Activated B cell treated with CpG ODN at 0.5 μM for 24 hours (primary cell): ENCODE measurements around the gene TPRA1. TPM values are rescaled to one million over a fixed set of nuclear protein-coding genes. Genes with fewer than 3 reads are reported as not detected.

Source experiments
- ATAC-seq: fragments of 200-7000 bp; cut with Tn5 transposase; one replicate; pipeline ENCODE4 v1.10.0; 2021; ENCODE audit warnings: low read depth, mild to moderate bottlenecking, moderate library complexity
- CTCF ChIA-PET: fragments of 350-600 bp; sonication (Branson Sonifier 250); formaldehyde crosslinking; loops from one replicate; lab custom pipeline; 2021; ENCODE audit warnings: antibody characterized with exemption; lab: Charles Lee
- POLR2A ChIA-PET: fragments of 350-600 bp; sonication (Branson Sonifier 250); formaldehyde crosslinking; loops from one replicate; lab custom pipeline; 2021; ENCODE audit warnings: antibody characterized with exemption; lab: Charles Lee
- DNase-seq: peaks from one replicate; pipeline ENCODE4 v3.0.0; 2022
- H3K27ac Mint-ChIP-seq: one replicate; pipeline ENCODE4 v1.8.0; 2020; ENCODE audit warnings: mixed read lengths
- H3K27me3 Mint-ChIP-seq: one replicate; pipeline ENCODE4 v1.8.0; 2021; ENCODE audit warnings: mixed read lengths
- H3K36me3 Mint-ChIP-seq: one replicate; pipeline ENCODE4 v1.8.0; 2021; ENCODE audit warnings: low read depth, mixed read lengths
- H3K4me1 Mint-ChIP-seq: one replicate; pipeline ENCODE4 v1.8.0; 2021; ENCODE audit warnings: mixed read lengths
- H3K4me3 Mint-ChIP-seq: one replicate; pipeline ENCODE4 v1.8.0; 2020; ENCODE audit warnings: mild to moderate bottlenecking, mixed read lengths
- H3K9me3 Mint-ChIP-seq: one replicate; pipeline ENCODE4 v1.8.0; 2020; ENCODE audit warnings: mixed read lengths
- intact Hi-C: fragments of 100-400 bp; cut with micrococcal nuclease; formaldehyde crosslinking; loops from one replicate; pipeline ENCODE4 v1.15.1; 2024
- total RNA-seq: library from RNA; stranded (reverse); gene quantifications from 2 replicates; pipeline ENCODE4 v1.2.3, GENCODE V29; 2022
- TF ChIP-seq, protein P1 (sequence below): fragments of 200-600 bp; IDR thresholded peaks from one replicate; pipeline ENCODE4 v1.8.0; 2022; ENCODE audit warnings: antibody characterized with exemption, mild to moderate bottlenecking

The TPRA1 gene
- total RNA-seq, 1 donor from 2014 or later: 17.5 TPM

- ATAC-seq (no peak), DNase-seq (no peak)
- Mint-ChIP-seq H3K36me3 (peaks cover 16% of the 10 kb centered on the region), H3K4me1 (peaks cover 29% of the 10 kb centered on the region), H3K4me3 (peak overlapping the region; percentile 95), H3K9me3 (no peaks in the 10 kb centered on the region), H3K27me3 (no peaks in the 10 kb centered on the region), H3K27ac (peak overlapping the region; percentile 93)
- CTCF ChIA-PET: interaction anchor here (0.8 to 1.6 kb wide), 2 partner anchors 10 to 98 kb away, joined by 3 to 5 read pairs; no protein-coding TSS in a partner anchor
- intact Hi-C loops: loop anchor here (1.0 to 10.0 kb wide), 8 partner anchors 9 to 2004 kb away; partner anchors contain the start of genes ABTB1, CHCHD6, EEFSEC and OSBPL11
- TF ChIP-seq, protein P1, sequence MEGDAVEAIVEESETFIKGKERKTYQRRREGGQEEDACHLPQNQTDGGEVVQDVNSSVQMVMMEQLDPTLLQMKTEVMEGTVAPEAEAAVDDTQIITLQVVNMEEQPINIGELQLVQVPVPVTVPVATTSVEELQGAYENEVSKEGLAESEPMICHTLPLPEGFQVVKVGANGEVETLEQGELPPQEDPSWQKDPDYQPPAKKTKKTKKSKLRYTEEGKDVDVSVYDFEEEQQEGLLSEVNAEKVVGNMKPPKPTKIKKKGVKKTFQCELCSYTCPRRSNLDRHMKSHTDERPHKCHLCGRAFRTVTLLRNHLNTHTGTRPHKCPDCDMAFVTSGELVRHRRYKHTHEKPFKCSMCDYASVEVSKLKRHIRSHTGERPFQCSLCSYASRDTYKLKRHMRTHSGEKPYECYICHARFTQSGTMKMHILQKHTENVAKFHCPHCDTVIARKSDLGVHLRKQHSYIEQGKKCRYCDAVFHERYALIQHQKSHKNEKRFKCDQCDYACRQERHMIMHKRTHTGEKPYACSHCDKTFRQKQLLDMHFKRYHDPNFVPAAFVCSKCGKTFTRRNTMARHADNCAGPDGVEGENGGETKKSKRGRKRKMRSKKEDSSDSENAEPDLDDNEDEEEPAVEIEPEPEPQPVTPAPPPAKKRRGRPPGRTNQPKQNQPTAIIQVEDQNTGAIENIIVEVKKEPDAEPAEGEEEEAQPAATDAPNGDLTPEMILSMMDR: no peak
- POLR2A ChIA-PET: interaction anchor here (0.6 to 3.7 kb wide), 5 partner anchors 10 to 1787 kb away, joined by 3 to 13 read pairs (median 12); partner anchors contain the start of gene PODXL2
These were observed 8.5 kb upstream of the TPRA1 start for GRCh38 chr3:127598841-127599570.

DNA sequence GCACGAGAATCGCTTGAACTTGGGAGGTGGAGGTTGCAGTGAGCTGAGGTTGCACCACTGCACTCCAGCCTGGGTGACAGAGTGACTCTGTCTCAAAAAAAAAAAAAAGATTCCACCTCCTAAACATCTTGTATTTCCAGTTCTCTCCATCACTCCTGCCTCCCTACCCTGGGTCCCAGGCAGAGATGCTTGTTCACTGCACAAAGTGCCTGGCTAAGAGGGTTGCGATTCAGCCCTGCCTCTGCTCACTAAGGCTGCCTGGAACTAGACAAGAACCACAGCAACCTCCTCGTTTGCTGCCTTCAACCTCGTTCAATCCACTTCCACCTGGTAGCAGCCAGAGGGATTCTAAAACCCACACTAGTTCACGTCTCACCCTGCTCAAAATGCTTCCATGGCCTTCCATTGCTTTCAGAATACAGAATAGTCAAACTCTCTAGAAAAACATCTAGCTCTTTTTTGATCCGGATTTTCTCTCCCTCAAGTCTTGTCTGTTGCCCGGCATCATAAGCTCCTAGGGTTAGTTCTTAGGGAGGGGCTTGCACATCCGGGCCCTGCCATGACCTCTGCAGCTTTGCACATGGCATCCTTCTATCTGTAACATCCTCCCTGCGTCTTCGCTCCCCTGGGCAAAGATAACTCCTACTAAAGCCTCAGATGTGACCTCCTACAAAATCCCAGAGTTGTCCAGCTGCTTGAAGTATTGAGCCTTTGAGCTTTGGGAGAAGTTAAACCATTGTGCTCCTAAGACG lies 6.7 kb upstream of the TPRA1 start:
- Mint-ChIP-seq H3K27me3 (no peaks in the 10 kb centered on the region), H3K27ac (peak overlapping the region; percentile 76), H3K36me3 (peaks cover 8% of the 10 kb centered on the region), H3K4me1 (peaks cover 26% of the 10 kb centered on the region), H3K9me3 (no peaks in the 10 kb centered on the region), H3K4me3 (peak overlapping the region; percentile 95)
- TF ChIP-seq, protein P1: no peak
- POLR2A ChIA-PET: interaction anchor here (0.6 to 3.7 kb wide), 14 partner anchors 8 to 468 kb away, joined by 3 to 13 read pairs (median 5); partner anchors contain the start of genes PODXL2 and SEC61A1
- intact Hi-C loops: loop anchor here (5.0 to 10.0 kb wide), 4 partner anchors 558 to 2002 kb away; partner anchors contain the start of genes CHCHD6, EEFSEC and OSBPL11
- DNase-seq (no peak), ATAC-seq (no peak)
- CTCF ChIA-PET: interaction anchor here (1.4 kb wide), 1 partner anchor 22 kb away, joined by 10 read pairs; no protein-coding TSS in a partner anchor

- H3K27ac Mint-ChIP-seq: no peak overlapping the region
- intact Hi-C loops: loop anchor here (5.0 to 10.0 kb wide), 4 partner anchors 559 to 2001 kb away; partner anchors contain the start of genes CHCHD6, EEFSEC and OSBPL11
- CTCF ChIA-PET: no interaction called here
These were observed 4.8 kb upstream of the TPRA1 start for GRCh38 chr3:127595303-127595702.

DNA sequence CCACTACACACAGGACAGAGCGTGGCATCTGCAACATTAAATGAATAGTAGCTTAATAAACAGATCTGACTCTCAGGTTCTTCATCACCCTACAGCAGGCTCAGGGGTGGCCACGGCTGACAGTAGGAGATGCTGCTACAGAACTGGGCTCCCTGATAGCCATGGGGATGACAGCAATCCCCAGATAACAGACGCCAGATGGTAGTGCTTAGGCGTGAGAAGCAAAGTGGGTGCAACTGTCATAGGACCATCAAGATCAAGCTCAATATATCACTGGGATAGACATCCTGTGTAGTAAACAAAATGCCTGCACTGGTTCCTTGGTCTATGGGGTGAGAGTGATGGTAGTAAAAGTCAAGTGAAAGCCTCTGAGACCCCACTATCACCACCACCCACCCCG lies 2.6 kb upstream of the TPRA1 start:
- DNase-seq: no peak
- Mint-ChIP-seq H3K27ac (no peak overlapping the region), H3K4me3 (no peak overlapping the region), H3K4me1 (peaks cover 35% of the 10 kb centered on the region), H3K9me3 (no peaks in the 10 kb centered on the region), H3K27me3 (no peaks in the 10 kb centered on the region), H3K36me3 (peaks cover 4% of the 10 kb centered on the region)
- ChIA-PET CTCF (no interaction called here), POLR2A (no interaction called here)
- ATAC-seq: no peak
- intact Hi-C loops: loop anchor here (5.0 to 10.0 kb wide), 4 partner anchors 562 to 1998 kb away; partner anchors contain the start of genes EEFSEC, OSBPL11 and ZXDC
- TF ChIP-seq, protein P1: no peak

More at GRCh38 chr3:127595303-127595702, 4.8 kb upstream of the TPRA1 start:
- Mint-ChIP-seq H3K27me3 (no peaks in the 10 kb centered on the region), H3K4me3 (no peak overlapping the region), H3K36me3 (peaks cover 6% of the 10 kb centered on the region), H3K4me1 (peaks cover 36% of the 10 kb centered on the region), H3K9me3 (no peaks in the 10 kb centered on the region)
- no peak for ATAC-seq
- TF ChIP-seq, protein P1: no peak
- POLR2A ChIA-PET: no interaction called here
- no peak for DNase-seq
